Effector memory CD4-positive, alpha-beta T cell (primary cell): Measurements from ENCODE around the gene SLC30A1.

ENCODE experiments used
- DNase-seq, 3 donors: peaks; one replicate each; pipeline ENCODE4 v3.0.0-alpha.2; 2020
- H3K27ac ChIP-seq: 2 replicates; pipeline ENCODE4 v1.7.0; 2013; ENCODE audit warnings: mild to moderate bottlenecking, low read length, moderate library complexity; ENCODE audit not compliant: insufficient read depth, poor library complexity, severe bottlenecking
- H3K27me3 ChIP-seq: replicated peaks from 2 replicates; pipeline ENCODE4 v1.7.0; 2013; ENCODE audit warnings: mild to moderate bottlenecking, low read length; ENCODE audit not compliant: insufficient read depth, control insufficient read depth, poor library complexity, severe bottlenecking
- H3K36me3 ChIP-seq: 2 replicates; pipeline ENCODE4 v1.7.0; 2013; ENCODE audit warnings: mild to moderate bottlenecking, low read length, moderate library complexity; ENCODE audit not compliant: control insufficient read depth, insufficient read depth
- H3K4me1 ChIP-seq: 2 replicates; pipeline ENCODE4 v1.7.0; 2013; ENCODE audit warnings: low read length, mild to moderate bottlenecking; ENCODE audit not compliant: control insufficient read depth, insufficient read depth, poor library complexity, severe bottlenecking
- H3K4me3 ChIP-seq: 2 replicates; pipeline ENCODE4 v1.7.0; 2013; ENCODE audit warnings: low read length, low read depth, mild to moderate bottlenecking; ENCODE audit not compliant: insufficient read depth, poor library complexity, severe bottlenecking
- H3K9me3 ChIP-seq: 2 replicates; pipeline ENCODE4 v1.7.0; 2013; ENCODE audit warnings: mild to moderate bottlenecking, low read length, moderate library complexity; ENCODE audit not compliant: control insufficient read depth

The SLC30A1 gene

GRCh38 chr1:211607754-211608473, 29.0 kb upstream of the SLC30A1 start:
- Histone ChIP-seq H3K4me1 (peaks cover 3% of the 10 kb centered on the region), H3K9me3 (no peaks in the 10 kb centered on the region), H3K27ac (no peak overlapping the region), H3K36me3 (no peaks in the 10 kb centered on the region), H3K27me3 (no peaks in the 10 kb centered on the region), H3K4me3 (no peak overlapping the region)
- DNase-seq, result no peak

- peak overlapping the region; percentile 38 for H3K4me3 ChIP-seq
- H3K9me3 ChIP-seq, result no peaks in the 10 kb centered on the region
- peaks cover 3% of the 10 kb centered on the region for H3K4me1 ChIP-seq
- H3K27me3 ChIP-seq, result no peaks in the 10 kb centered on the region
- H3K27ac ChIP-seq, result peak overlapping the region; percentile 31
- no peaks in the 10 kb centered on the region for H3K36me3 ChIP-seq
- no peak for DNase-seq
These were observed 28.2 kb upstream of the SLC30A1 start for GRCh38 chr1:211606914-211607753.

- peak overlapping the region; percentile 31 for H3K27ac ChIP-seq
These were observed 27.5 kb upstream of the SLC30A1 start for GRCh38 chr1:211606332-211606913.

GRCh38 chr1:211605603-211606331, 26.8 kb upstream of the SLC30A1 start:
- Histone ChIP-seq H3K27me3 (no peaks in the 10 kb centered on the region), H3K4me3 (no peak overlapping the region), H3K36me3 (no peaks in the 10 kb centered on the region), H3K27ac (no peak overlapping the region), H3K9me3 (no peaks in the 10 kb centered on the region), H3K4me1 (peaks cover 3% of the 10 kb centered on the region)
- DNase-seq, result no peak

More at GRCh38 chr1:211606332-211606913, 27.5 kb upstream of the SLC30A1 start:
- Histone ChIP-seq H3K27me3 (no peaks in the 10 kb centered on the region), H3K4me1 (peaks cover 3% of the 10 kb centered on the region), H3K9me3 (no peaks in the 10 kb centered on the region), H3K4me3 (peak overlapping the region; percentile 38), H3K36me3 (no peaks in the 10 kb centered on the region)
- DNase-seq, result no peak

- no peak for DNase-seq
- Histone ChIP-seq H3K36me3 (no peaks in the 10 kb centered on the region), H3K27me3 (no peaks in the 10 kb centered on the region), H3K27ac (no peak overlapping the region), H3K4me3 (no peak overlapping the region), H3K9me3 (no peaks in the 10 kb centered on the region), H3K4me1 (peaks cover 3% of the 10 kb centered on the region)
These were observed 26.1 kb upstream of the SLC30A1 start for GRCh38 chr1:211605034-211605433.

GRCh38 chr1:211604548-211604947, 25.6 kb upstream of the SLC30A1 start:
- no peaks in the 10 kb centered on the region for H3K36me3 ChIP-seq
- no peaks in the 10 kb centered on the region for H3K9me3 ChIP-seq
- no peaks in the 10 kb centered on the region for H3K27me3 ChIP-seq
- no peak for DNase-seq
- H3K27ac ChIP-seq, result no peak overlapping the region
- H3K4me1 ChIP-seq, result peaks cover 3% of the 10 kb centered on the region
- no peak overlapping the region for H3K4me3 ChIP-seq

- no peaks in the 10 kb centered on the region for H3K36me3 ChIP-seq
- H3K4me1 ChIP-seq, result peaks cover 3% of the 10 kb centered on the region
- no peak overlapping the region for H3K27ac ChIP-seq
- no peak overlapping the region for H3K4me3 ChIP-seq
- H3K9me3 ChIP-seq, result no peaks in the 10 kb centered on the region
- no peaks in the 10 kb centered on the region for H3K27me3 ChIP-seq
- no peak for DNase-seq
These were observed 24.8 kb upstream of the SLC30A1 start for GRCh38 chr1:211603713-211604112.

GRCh38 chr1:211603191-211603701, 24.3 kb upstream of the SLC30A1 start:
- DNase-seq, result no peak
- no peak overlapping the region for H3K27ac ChIP-seq
- H3K4me3 ChIP-seq, result no peak overlapping the region
- no peaks in the 10 kb centered on the region for H3K27me3 ChIP-seq
- H3K36me3 ChIP-seq, result no peaks in the 10 kb centered on the region
- H3K9me3 ChIP-seq, result no peaks in the 10 kb centered on the region
- H3K4me1 ChIP-seq, result peaks cover 3% of the 10 kb centered on the region

GRCh38 chr1:211601982-211602670, 23.2 kb upstream of the SLC30A1 start:
- Histone ChIP-seq H3K4me1 (peaks cover 2% of the 10 kb centered on the region), H3K4me3 (no peak overlapping the region), H3K27me3 (no peaks in the 10 kb centered on the region), H3K36me3 (no peaks in the 10 kb centered on the region), H3K9me3 (no peaks in the 10 kb centered on the region), H3K27ac (no peak overlapping the region)
- DNase-seq, result no peak
